Adrenal gland (tissue), 12 donors: Measurements from ENCODE around the gene AUTS2. TPM values are rescaled to one million over a fixed set of nuclear protein-coding genes. Genes with fewer than 3 reads are reported as not detected.
A peak's percentile ranks its signal among the peaks of the same experiment; 100 is the strongest.

Experiments
- DNase-seq, 7 donors: peaks; one replicate each; pipeline ENCODE4 v3.0.0-alpha.2; 2019 to 2020
- H3K27ac ChIP-seq, 5 donors: fragments of 200-600 bp; sonication (generic) in 4 of 5; 1 replicate in 3 of 5; 2 replicates in 2 of 5; pipeline versions ENCODE4 v1.5.1 to v1.8.0; 2016 to 2020; ENCODE audit warnings: mild to moderate bottlenecking in 1 of 5
- H3K27me3 ChIP-seq: fragments of 200-600 bp; 2 replicates; pipeline ENCODE4 v1.8.0; 2021
- H3K36me3 ChIP-seq, 2 donors: fragments of 200-600 bp; replicated peaks in 1 of 2; 1 replicate in 1 of 2; 2 replicates in 1 of 2; pipeline versions ENCODE4 v1.5.1 to v1.8.0; 2018 to 2022
- H3K4me1 ChIP-seq, 2 donors: fragments of 200-600 bp; replicated peaks in 1 of 2; 1 replicate in 1 of 2; 2 replicates in 1 of 2; pipeline versions ENCODE4 v1.5.1 to v1.8.0; 2018 to 2021
- H3K4me3 ChIP-seq, 4 donors: fragments of 200-600 bp; sonication (generic) in 3 of 4; one replicate each; pipeline ENCODE4 v1.5.1; 2016 to 2018
- H3K9me3 ChIP-seq, 3 donors: fragments of 200-600 bp; sonication (generic) in 1 of 3; replicated peaks in 1 of 3; 1 replicate in 2 of 3; 2 replicates in 1 of 3; pipeline versions ENCODE4 v1.5.1 to v1.8.0; 2016 to 2021
- CTCF ChIP-seq, 6 experiments: fragments of 450-650 bp in 4 of 6; fragments of 200-600 bp in 2 of 6; sonication (generic) in 1 of 6; IDR thresholded peaks; 1 replicate in 5 of 6; 2 replicates in 1 of 6; pipeline versions ENCODE4 v1.5.1 to v1.8.0; 2016 to 2021; ENCODE audit warnings: antibody characterized with exemption in 6 of 6, mild to moderate bottlenecking in 2 of 6, moderate library complexity in 1 of 6
- POLR2A ChIP-seq, 2 donors: fragments of 450-650 bp; IDR thresholded peaks; one replicate each; pipeline ENCODE4 v1.6.1; 2017; ENCODE audit warnings: antibody characterized with exemption in 2 of 2, mild to moderate bottlenecking in 2 of 2, moderate library complexity in 1 of 2
- WGBS, 4 donors: extraction: QIAGEN DNeasy Blood & Tissue Kit in 2 of 4; methylation state at CpG; one replicate each; pipeline versions ENCODE4 v1.1.5 to v1.1.7; 2013 to 2017; 5-methylcytosine and 5-hydroxymethylcytosine counted together
- intact Hi-C, 2 donors: fragments of 100-400 bp; cut with DNase I; formaldehyde crosslinking; loops; one replicate each; pipeline versions ENCODE4 v1.14.1 to v1.15.0; 2022 to 2023
- polyA plus RNA-seq, 3 donors: library from polyadenylated mRNA; stranded (reverse); fragments of 200-250 nt in 2 of 3; fragments of 350-450 nt in 1 of 3; fragmentation: Illumina TruSeq in 1 of 3; extraction: RNeasy Lipid Tissue Mini Kit (QIAGEN cat#74804) in 1 of 3; gene quantifications; one replicate each; pipeline ENCODE4 v1.2.3, GENCODE V29; 2013 to 2014
- total RNA-seq, 9 donors: library from RNA; depleted of rRNA in 4 of 9; stranded (reverse); fragments of >200 nt in 4 of 9; fragments of 120-200 nt in 1 of 9; fragmentation: NEBNext Ultra II Directional in 1 of 9; extraction: Animal tissue kit (Norgen Biotek cat#: 25700) in 1 of 9; gene quantifications; one replicate each; pipeline versions ENCODE4 v1.1.0 to v1.2.4, GENCODE V29; 2013 to 2023
- donor health status: healthy with polysubstance abuse.
- donor health status: Bipolar disorder and iron deficiency.
- donor health status: DM: yes; HTN: yes; CAD: no.
- donor health status: DM: no; HTN: no; CAD: no.
- donor health status: DM: no; HTN: no; CAD: no.
- donor health status: DM: yes; HTN: yes; CAD: no.

The AUTS2 gene
- total and polyA plus RNA-seq, 12 donors = 6.4 to 44.0 (median 15.2) TPM

DNA sequence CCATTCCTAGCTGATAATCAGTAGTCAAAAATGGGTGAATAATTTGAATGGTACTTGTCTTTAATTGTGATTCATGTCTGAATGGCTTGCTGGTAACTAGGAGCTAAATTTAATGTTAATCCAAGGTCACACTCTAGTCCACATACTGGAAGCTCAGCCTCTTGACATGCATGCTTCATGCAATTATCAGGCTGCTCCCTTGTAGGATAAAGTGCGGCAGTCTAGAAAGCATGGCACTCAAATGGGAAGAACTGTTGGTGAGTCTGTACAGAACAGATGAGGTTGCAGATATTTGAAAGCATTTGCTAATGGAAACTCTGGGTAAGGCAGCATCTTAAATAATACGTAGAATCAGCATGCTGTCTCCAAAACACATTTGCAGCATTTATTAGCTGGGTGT lies 499.4 kb downstream of the AUTS2 start:
- DNase-seq = no peak
- no peak overlapping the region for H3K4me3 ChIP-seq
- intact Hi-C loops = no loop called here
- peaks cover 20 to 36% of the 10 kb centered on the region in 2 donors for H3K4me1 ChIP-seq
- no peaks in the 10 kb centered on the region for H3K27me3 ChIP-seq
- H3K9me3 ChIP-seq = no peaks in the 10 kb centered on the region
- WGBS, 4 donors = 82 to 88% (median 87%) methylated on average over 2 of the region's 2 CpGs
- no peaks in the 10 kb centered on the region for H3K36me3 ChIP-seq
- TF ChIP-seq POLR2A (IDR thresholded peaks at IDR 0.05) = no peak
- TF ChIP-seq CTCF (IDR thresholded peaks at IDR 0.05) = no peak
- peak overlapping the region in 2 of 5 donors; percentile 24 to 79 for H3K27ac ChIP-seq

- peaks cover 20 to 32% of the 10 kb centered on the region in 2 donors for H3K4me1 ChIP-seq
- TF ChIP-seq POLR2A (IDR thresholded peaks at IDR 0.05) (no peak), CTCF (IDR thresholded peaks at IDR 0.05) (no peak)
- no peaks in the 10 kb centered on the region for H3K27me3 ChIP-seq
- peak in 1 of 7 donors; percentile 3 for DNase-seq
- intact Hi-C loops = no loop called here
- no peak overlapping the region for H3K4me3 ChIP-seq
- 23 to 29% (median 25%) methylated on average over 3 of the region's 3 CpGs for WGBS, 4 donors
- no peaks in the 10 kb centered on the region for H3K36me3 ChIP-seq
- H3K9me3 ChIP-seq = no peaks in the 10 kb centered on the region
- peak overlapping the region in 3 of 5 donors; percentile 24 to 79 (median 73) for H3K27ac ChIP-seq
Observed at GRCh38 chr7:70098133-70098561, 499.9 kb downstream of the AUTS2 start.

DNA sequence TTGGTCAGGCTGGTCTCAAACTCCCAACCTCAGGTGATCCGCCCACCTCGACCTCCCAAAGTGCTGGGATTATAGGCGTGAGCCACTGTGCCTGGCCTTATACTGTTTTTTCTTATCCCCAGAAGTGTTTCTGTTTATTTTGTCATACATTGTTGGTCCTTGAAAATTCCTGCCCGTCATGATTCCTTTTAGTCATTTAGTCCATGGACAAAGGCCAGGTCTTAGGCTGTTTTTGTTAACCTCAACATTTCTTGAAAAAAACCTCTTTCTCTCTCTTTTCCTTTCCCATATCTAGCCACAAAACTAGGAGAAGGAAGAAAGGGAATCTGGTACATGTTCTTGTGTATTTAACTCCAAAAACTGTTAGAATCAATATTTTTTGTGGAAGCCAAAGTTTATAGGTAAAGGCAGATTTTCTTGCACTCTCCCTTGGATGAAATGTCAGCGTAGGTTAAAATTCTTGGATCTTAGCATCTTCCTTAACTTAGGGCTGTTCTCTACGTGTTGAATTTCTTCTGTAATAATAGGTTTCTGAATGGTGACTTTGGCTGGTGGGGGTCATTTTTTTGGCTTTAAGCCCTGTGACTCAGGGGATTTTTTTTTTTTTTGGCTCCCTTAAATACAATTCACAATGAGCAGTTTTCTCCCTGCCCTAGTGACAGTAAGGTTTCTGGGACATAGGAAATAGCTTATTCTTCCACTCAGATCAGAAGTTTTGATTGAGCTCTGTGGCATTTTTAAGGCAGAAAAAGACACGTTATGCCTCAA lies 500.8 kb downstream of the AUTS2 start:
- intact Hi-C loops = no loop called here
- 42 to 46% (median 42%) methylated on average over 7 of the region's 7 CpGs for WGBS, 4 donors

GRCh38 chr7:70104243-70104642 lies 506.0 kb downstream of the AUTS2 start:
- Histone ChIP-seq H3K9me3 (no peaks in the 10 kb centered on the region), H3K27ac (no peak overlapping the region), H3K36me3 (no peaks in the 10 kb centered on the region), H3K4me3 (no peak overlapping the region), H3K27me3 (no peaks in the 10 kb centered on the region), H3K4me1 (peaks cover 6 to 8% of the 10 kb centered on the region in 2 donors)
- TF ChIP-seq POLR2A (IDR thresholded peaks at IDR 0.05) (no peak), CTCF (IDR thresholded peaks at IDR 0.05) (no peak)
- intact Hi-C loops = no loop called here
- no peak for DNase-seq
- WGBS, 4 donors = 97 to 100% (median 97%) methylated on average over 1 of the region's 1 CpG

More for the DNA sequence above, 500.8 kb downstream of the AUTS2 start:
- TF ChIP-seq POLR2A (IDR thresholded peaks at IDR 0.05) = no peak
- no peak for TF ChIP-seq CTCF (IDR thresholded peaks at IDR 0.05)
- H3K27me3 ChIP-seq = no peaks in the 10 kb centered on the region
- no peak overlapping the region for H3K4me3 ChIP-seq
- no peaks in the 10 kb centered on the region for H3K9me3 ChIP-seq
- peak overlapping the region in 4 of 5 donors; percentile 24 to 79 (median 67) for H3K27ac ChIP-seq
- peaks cover 20 to 25% of the 10 kb centered on the region in 2 donors for H3K4me1 ChIP-seq
- H3K36me3 ChIP-seq = no peaks in the 10 kb centered on the region
- DNase-seq = peak in 2 of 7 donors; percentile 13 to 32
